NCI-H128 (cell line): ENCODE data around the gene CHPT1.

Source experiments
- DNase-seq: peaks from one replicate; lab custom pipeline; 2025; ENCODE audit not compliant: unreplicated experiment; lab: John Stamatoyannopoulos, UW

Gene CHPT1

DNA sequence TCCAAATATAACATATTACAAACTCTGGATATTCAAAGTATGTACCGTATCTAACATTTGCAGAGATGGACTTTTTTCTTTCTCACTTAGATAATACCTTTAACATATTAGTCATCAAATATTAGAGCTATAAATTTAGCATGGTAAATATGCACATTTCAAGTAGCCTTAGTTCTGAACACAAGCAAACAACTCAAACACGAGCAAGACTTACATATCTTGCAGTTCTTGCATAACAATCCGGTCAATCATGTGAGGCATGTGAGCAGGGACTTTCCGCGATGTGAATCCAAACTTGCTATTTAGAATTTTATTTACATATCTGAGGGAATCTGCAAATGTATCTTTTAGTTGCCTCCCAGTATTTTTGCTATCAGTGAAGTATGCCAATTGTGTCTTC, 63.9 kb downstream of the CHPT1 start:
- DNase-seq, result no peak

DNA sequence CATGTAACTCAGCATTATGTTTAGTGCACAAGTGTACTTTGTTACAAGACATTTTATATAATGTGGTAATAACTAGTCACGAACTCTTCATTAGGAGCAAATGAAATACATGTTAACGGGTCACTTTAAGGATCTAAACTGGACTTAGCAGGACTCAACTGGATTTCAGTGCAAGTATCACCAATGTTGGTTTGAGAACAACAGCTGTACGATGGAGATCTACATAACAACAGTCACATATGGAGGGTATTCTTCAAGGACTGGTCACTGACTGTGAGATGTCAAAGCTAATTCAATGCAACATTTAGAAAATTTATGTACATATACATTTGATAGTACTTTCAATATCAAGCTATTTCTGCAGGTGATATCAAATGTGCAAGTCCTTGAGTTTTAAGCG, 64.3 kb downstream of the CHPT1 start:
- no peak for DNase-seq

DNA sequence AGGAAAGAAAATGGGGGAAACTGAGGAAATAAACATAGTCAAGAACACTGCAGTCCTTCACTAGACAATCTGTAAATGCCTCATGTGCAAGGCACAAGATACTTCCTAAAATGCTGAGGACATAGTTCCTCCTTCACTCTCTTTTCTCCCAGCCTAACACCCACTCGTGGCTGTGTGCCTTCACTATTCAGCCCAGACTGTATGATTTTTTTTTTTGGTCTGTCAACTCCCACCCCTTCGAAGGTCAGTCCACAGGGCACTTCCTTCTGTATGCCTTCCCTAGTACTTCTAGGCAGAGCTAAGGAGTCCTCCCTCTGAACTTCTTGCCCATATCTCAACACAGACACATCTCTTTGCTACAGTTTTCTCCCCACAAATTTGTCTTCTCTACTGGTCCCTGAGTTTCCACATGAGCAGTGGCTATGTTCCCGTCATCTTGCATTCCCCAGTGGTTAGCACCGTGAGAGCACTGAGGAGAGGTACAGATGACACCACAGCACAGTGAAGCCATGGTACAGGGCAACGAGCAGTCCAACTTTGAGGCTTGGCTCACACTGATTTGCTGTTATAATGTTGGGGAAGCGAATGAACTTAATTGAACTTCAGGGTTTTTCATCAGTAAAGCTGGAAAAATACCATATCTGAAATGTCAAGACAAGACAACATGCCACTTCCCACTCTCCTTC, 65.9 kb downstream of the CHPT1 start:
- DNase-seq, result no peak

DNA sequence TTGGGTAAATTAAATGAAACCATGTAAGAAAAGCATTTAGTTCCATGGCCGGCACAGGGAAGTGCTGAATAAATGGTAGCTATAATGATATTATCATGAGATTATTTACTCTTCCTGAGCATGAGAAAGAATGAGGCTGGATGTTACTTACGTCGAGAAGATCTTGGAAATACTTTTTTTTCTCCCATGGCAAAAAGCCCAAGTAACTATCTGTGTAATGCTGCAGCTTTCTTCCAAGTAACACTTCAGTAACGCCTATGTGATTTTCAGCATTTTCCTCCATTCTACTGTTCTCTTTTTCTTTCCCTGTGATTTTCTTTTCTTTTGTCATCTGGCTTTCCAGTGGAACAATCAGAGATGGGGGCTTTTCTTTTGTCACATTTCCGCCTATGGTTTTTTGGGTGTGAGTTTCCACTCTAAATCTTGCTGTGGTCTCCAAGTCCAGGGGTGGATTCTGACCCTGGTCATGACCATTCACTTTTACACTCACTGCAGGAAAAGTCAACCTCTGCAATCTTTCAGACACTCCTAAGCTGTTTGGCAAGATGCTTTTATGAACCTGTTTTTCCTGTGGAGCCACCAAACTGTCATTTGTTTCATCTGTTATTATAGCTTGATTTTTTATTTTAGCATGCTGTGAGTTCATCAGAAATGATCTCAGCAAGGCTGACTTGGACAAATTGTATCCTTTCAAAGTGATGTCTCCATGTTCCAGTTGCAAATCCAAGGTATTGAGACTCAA, 66.8 kb downstream of the CHPT1 start:
- no peak for DNase-seq

DNA sequence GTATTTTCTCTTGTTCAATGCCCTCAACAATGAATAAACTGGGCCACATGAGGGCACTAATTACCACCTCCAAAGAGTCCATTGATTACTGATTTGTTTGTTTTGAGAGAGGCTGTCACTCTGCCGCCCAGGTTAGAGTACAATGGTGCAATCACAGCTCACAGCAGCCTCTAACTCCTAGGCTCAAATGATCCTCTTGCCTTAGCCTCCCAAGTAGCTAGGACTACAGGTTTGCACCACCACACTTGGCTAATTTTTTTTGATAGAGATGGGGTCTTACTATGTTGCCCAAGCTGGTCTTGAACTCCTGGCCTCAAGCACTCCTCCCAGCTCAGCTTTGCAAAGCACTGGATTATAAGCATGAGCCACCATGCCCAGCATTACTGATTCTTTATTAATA, 70.1 kb downstream of the CHPT1 start:
- no peak for DNase-seq

DNA sequence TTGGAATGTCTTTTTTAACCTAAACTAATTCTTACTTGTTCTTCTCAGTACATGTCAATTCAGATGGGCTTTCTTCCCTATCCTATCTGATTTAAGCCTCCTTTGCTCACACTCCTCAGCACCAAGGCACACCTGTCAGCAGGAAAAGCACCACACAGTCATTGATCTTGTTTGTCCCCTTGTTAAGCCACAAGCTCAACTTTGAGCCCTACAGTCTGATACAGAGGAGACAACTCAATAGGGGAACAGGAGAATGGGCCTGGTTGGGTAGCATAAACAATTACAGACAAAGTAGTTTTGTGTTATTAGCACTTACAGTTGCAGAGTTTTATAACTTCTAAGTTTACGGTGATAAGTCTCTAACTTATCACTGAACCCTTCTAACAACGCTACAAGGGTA, 71.3 kb downstream of the CHPT1 start:
- DNase-seq, result no peak

DNA sequence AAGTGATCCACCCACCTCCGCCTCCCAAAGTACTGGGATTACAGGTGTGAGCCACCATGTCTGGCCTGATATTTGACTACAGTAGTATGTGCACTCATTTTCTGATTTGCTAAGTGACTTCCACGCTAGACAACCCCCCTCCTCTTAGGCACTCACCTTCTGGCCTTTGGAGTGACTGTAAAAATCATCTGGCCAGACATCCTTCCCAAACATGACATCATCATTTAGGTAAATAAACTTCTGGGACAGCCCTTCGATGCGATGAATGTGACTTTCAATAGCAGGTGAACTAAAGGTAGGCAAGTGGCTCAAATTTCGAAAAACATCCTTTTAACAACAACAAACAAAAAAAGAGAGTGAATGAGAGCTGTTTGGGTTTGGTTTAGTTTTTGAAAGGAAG, 72.4 kb downstream of the CHPT1 start:
- DNase-seq, result no peak

DNA sequence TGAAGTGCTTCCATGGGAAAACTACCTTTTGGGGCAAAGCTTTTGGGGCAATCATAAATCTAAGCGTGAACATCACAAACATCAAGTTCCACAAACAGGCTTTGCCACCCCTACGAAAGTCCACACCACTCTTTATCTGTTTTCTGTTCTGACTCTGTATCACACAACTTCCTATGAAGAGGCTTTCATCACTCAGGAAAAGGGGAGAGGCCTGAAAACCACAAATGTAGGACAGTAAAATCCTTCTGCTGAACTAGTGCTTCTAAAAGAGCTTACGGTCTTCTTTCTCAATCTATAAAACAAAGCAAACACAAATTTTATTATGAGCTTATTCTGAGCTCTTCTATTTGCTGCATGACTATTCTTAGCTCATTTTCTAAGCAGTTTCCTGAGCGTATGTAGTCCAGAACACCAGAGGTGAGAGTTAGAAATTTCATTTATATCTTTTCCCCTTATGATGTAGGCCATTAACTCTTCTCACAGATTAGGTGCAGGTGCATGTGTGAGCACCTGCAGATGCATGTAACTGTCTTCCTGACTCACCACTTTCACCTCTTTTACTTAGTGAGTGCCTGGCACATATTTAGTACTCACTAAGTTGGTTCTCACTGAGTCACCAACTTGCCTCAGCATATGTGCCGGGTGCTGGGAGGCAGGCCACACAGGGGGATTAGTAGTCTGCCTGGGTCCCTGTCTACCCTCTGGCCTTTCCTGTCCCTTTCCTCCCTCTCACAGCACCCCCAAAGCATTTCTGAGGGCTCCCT, 74.8 kb downstream of the CHPT1 start:
- DNase-seq, result no peak

DNA sequence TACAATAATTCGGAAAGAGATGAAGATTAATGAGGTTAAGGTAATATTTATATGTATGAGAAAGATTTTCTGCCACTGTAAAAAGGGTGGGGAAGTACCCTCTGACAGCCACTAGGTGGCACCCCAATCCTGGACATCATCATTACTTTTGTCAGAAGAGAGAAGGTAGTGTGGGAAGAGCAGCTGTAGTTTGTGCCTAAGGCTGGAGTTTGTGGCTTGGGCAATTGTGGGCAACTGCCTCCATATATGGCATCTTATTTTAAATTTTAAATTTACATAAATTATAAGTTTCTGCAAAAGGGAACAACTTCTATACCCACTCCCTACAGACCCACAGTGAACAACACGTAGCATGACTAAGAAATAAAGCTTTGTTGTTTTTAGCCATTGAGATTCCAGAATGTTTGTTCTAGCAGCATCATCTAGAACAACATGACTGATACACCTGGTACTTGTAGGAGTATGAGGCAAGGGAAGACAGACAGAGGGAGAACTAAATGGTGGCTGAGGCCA, 76.3 kb downstream of the CHPT1 start:
- DNase-seq, result no peak

DNA sequence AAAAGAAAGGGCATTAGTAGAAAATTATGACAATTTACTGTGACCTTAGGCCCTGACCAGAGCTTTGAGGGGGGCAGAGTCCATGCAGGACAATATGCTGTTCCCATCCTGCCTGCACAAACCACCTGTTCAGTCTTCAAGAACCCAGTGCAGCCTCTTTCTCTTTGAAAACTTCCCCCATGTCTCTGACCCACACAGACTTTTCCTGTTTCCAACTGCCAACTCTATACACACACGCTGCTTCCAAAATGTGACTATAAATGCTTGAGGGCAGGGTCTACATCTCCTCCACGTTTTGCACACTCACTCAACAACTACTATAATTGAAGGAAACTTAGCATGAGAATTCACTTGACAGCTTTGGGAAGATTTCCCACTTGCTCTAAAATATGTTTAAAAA, 78.4 kb downstream of the CHPT1 start:
- DNase-seq, result no peak

DNA sequence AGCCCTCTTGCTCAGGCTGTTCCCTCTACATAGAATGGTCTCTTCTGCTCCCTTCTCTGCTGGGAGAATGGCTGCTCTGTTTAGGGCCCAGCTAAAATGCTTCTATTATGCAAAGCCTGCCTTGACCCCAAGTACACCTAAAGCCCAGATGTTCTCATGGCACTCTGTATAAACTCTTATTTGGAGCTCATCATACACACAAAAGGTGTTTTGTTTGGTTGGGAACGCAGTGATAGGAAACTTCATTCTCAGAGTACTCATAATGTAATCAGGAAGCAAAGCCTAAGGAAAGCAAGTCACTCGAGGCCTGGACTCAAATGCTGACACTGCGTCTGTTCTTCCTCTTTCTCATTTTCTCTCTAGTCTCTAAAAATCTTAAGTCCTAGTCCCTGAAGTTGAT, 80.0 kb downstream of the CHPT1 start:
- DNase-seq, result no peak

DNA sequence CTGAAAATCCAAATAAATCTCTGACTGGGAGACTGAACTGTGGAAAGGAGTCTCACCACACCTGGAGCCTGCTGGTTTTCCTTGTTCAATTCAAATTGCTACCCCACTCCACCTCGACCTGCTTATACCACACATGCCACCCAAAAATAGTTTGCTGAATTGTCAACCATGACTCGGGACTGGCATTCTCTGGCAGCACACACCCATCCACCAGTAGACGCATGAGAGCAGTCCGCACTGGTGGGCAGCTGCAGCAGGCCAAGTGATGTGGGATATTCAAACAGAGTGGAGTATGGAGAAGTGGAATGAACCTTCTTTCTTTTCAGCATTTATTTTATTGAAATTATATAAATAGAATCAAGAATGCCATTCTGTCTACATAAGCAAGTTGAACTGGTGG, 80.5 kb downstream of the CHPT1 start:
- no peak for DNase-seq
